Measurements from ENCODE around the gene KMT5C. TPM values are rescaled to one million over a fixed set of nuclear protein-coding genes. Genes with fewer than 3 reads are reported as not detected.

Gene KMT5C
- total and polyA plus RNA-seq, 2 donors (not counting 1 experiment from before 2014, with no cell fraction given): 22.2 to 23.6 TPM

- DNase-seq (no peak), ATAC-seq (ENCODE audit: low read depth) (no peak)
- WGBS (ENCODE audit: insufficient coverage): 86% methylated on average over 14 of the region's 16 CpGs
- H3K9me3 Mint-ChIP-seq (ENCODE audit: insufficient read depth): no peaks in the 10 kb centered on the region
- Histone ChIP-seq H3K4me2 (replicated peaks; ENCODE audit: low read depth, low read length, poor library complexity, severe bottlenecking) (no peak overlapping the region), H3K4me1 (ENCODE audit: control insufficient read depth in 2 of 2, insufficient read depth in 2 of 2, low read length in 2 of 2) (no peaks in the 10 kb centered on the region), H3K27ac (ENCODE audit: low read length in 2 of 2) (no peak overlapping the region), H3K4me3 (ENCODE audit: control extremely low read depth in 1 of 5, extremely low read depth in 1 of 5, insufficient read depth in 1 of 5, low read depth in 2 of 5, low read length in 4 of 5) (no peak overlapping the region), H3K36me3 (replicated peaks in 1 of 2; ENCODE audit: control extremely low read depth in 1 of 2, control insufficient read depth in 1 of 2, extremely low read depth in 1 of 2, insufficient read depth in 2 of 2, low read length in 1 of 2) (no peaks in the 10 kb centered on the region), H3K79me2 (ENCODE audit: control insufficient read depth, insufficient read depth, low read length) (no peaks in the 10 kb centered on the region), H3K27me3 (replicated peaks in 1 of 4; ENCODE audit: control extremely low read depth in 1 of 4, control insufficient read depth in 3 of 4, insufficient read depth in 4 of 4, low read length in 3 of 4) (peaks cover 0 to 10% (median 3%) of the 10 kb centered on the region in 4 experiments), H3K9ac (ENCODE audit: low read length) (no peak overlapping the region), H2AFZ (ENCODE audit: insufficient read depth, low read depth, low read length, poor library complexity, severe bottlenecking) (no peak overlapping the region), H3K9me3 (ENCODE audit: control extremely low read depth in 1 of 3, control insufficient read depth in 2 of 3, insufficient read depth in 1 of 3, low read length in 2 of 3) (peaks cover 0 to 3% (median 0%) of the 10 kb centered on the region in 3 donors), H4K20me1 (ENCODE audit: control insufficient read depth, insufficient read depth, low read length, poor library complexity, severe bottlenecking) (no peaks in the 10 kb centered on the region)
- peaks cover 14% of the 10 kb centered on the region for H3K27me3 Mint-ChIP-seq
- intact Hi-C loops (cut with micrococcal nuclease): no loop called here
- TF ChIP-seq, protein P1, sequence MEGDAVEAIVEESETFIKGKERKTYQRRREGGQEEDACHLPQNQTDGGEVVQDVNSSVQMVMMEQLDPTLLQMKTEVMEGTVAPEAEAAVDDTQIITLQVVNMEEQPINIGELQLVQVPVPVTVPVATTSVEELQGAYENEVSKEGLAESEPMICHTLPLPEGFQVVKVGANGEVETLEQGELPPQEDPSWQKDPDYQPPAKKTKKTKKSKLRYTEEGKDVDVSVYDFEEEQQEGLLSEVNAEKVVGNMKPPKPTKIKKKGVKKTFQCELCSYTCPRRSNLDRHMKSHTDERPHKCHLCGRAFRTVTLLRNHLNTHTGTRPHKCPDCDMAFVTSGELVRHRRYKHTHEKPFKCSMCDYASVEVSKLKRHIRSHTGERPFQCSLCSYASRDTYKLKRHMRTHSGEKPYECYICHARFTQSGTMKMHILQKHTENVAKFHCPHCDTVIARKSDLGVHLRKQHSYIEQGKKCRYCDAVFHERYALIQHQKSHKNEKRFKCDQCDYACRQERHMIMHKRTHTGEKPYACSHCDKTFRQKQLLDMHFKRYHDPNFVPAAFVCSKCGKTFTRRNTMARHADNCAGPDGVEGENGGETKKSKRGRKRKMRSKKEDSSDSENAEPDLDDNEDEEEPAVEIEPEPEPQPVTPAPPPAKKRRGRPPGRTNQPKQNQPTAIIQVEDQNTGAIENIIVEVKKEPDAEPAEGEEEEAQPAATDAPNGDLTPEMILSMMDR (IDR thresholded peaks at IDR 0.05): no peak
- TF ChIP-seq EZH2 (IDR thresholded peaks at IDR 0.05; ENCODE audit: borderline replicate concordance, insufficient read depth, low read depth, low read length, poor library complexity, severe bottlenecking): no peak
- H3K4me3 Mint-ChIP-seq: no peak overlapping the region
- ChIA-PET CTCF (no interaction called here), POLR2A (no interaction called here)
- H3K4me1 Mint-ChIP-seq: no peaks in the 10 kb centered on the region
- H3K27ac Mint-ChIP-seq: no peak overlapping the region
Measured at GRCh38 chr19:55360902-55361301, 21.2 kb downstream of the KMT5C start.

DNA sequence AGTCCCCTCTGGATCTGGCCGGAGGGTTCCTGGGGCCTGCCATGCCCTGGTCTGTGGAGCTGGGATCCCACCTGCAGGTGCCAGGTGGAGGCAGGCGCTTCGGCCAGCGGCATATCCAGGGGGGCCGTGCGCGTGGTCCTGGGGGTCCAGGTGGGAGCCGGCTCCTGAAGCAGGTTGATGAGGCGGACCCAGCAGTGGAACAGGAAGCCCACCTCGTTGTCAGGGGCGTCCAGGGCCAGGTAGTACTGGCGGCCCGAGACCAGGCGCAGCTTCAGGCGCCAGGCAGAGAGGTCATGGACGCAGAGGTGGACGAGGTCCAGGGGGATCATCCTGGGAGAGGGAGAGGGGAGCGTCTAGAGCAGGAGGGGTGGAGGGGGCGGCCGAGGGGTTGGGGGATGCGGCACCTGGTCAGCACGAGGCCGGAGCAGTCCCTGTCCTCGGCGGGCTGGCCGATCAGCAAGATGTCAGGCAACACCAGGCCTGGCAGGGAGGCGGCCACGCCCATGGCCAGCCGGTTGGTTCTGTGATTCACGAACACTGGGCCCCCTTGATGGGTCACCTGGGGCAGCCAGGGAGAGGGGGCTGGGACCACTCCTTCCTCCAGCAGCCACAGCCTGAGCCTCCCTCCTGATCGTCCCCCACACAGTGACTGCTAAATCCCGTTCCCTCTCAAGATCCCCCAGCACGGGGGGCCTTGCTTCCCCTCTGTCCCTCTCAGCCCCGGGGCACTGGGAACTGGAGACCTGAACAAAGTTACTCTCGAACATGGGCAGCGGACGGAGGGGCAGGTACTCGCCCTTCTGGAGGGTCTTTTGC lies 22.7 kb downstream of the KMT5C start:
- Histone ChIP-seq H4K20me1 (ENCODE audit: control insufficient read depth, insufficient read depth, low read length, poor library complexity, severe bottlenecking) (no peaks in the 10 kb centered on the region), H2AFZ (ENCODE audit: insufficient read depth, low read depth, low read length, poor library complexity, severe bottlenecking) (no peak overlapping the region), H3K4me2 (replicated peaks; ENCODE audit: low read depth, low read length, poor library complexity, severe bottlenecking) (no peak overlapping the region), H3K4me1 (ENCODE audit: control insufficient read depth in 2 of 2, insufficient read depth in 2 of 2, low read length in 2 of 2) (no peaks in the 10 kb centered on the region), H3K36me3 (replicated peaks in 1 of 2; ENCODE audit: control extremely low read depth in 1 of 2, control insufficient read depth in 1 of 2, extremely low read depth in 1 of 2, insufficient read depth in 2 of 2, low read length in 1 of 2) (no peaks in the 10 kb centered on the region), H3K9me3 (ENCODE audit: control extremely low read depth in 1 of 3, control insufficient read depth in 2 of 3, insufficient read depth in 1 of 3, low read length in 2 of 3) (no peaks in the 10 kb centered on the region), H3K9ac (ENCODE audit: low read length) (no peak overlapping the region), H3K4me3 (ENCODE audit: control extremely low read depth in 1 of 5, extremely low read depth in 1 of 5, insufficient read depth in 1 of 5, low read depth in 2 of 5, low read length in 4 of 5) (no peak overlapping the region), H3K79me2 (ENCODE audit: control insufficient read depth, insufficient read depth, low read length) (no peaks in the 10 kb centered on the region), H3K27me3 (replicated peaks in 1 of 4; ENCODE audit: control extremely low read depth in 1 of 4, control insufficient read depth in 3 of 4, insufficient read depth in 4 of 4, low read length in 3 of 4) (peaks cover 0 to 10% (median under 1%) of the 10 kb centered on the region in 4 experiments), H3K27ac (ENCODE audit: low read length in 2 of 2) (no peak overlapping the region)
- 91% methylated on average over 37 of the region's 38 CpGs for WGBS (ENCODE audit: insufficient coverage)
- Mint-ChIP-seq H3K27ac (no peak overlapping the region), H3K4me1 (no peaks in the 10 kb centered on the region), H3K9me3 (ENCODE audit: insufficient read depth) (no peaks in the 10 kb centered on the region), H3K4me3 (no peak overlapping the region), H3K27me3 (peaks cover 11% of the 10 kb centered on the region)
- DNase-seq: no peak
- ChIA-PET POLR2A (no interaction called here), CTCF (no interaction called here)
- intact Hi-C loops (cut with micrococcal nuclease): no loop called here
- TF ChIP-seq EZH2 (IDR thresholded peaks at IDR 0.05; ENCODE audit: borderline replicate concordance, insufficient read depth, low read depth, low read length, poor library complexity, severe bottlenecking): no peak
- ATAC-seq (ENCODE audit: low read depth): no peak

Data from B cell (primary cell).